ENCODE measurements around the gene TMEM120B.

Gene TMEM120B

GRCh38 chr12:121725423-121725822 is 12.9 kb downstream of the TMEM120B start:
- H3K4me3 ChIP-seq (ENCODE audit: low read depth in 1 of 2, low read length in 2 of 2) = no peak overlapping the region
- no peak overlapping the region for H3K9ac ChIP-seq (ENCODE audit: low read depth, low read length)
- no peaks in the 10 kb centered on the region for H3K4me1 ChIP-seq (ENCODE audit: insufficient read depth, low read length)
- no peak overlapping the region for H2AFZ ChIP-seq (ENCODE audit: low read depth, low read length)
- no peak overlapping the region for H3K27ac ChIP-seq (ENCODE audit: low read length)
- H3K4me2 ChIP-seq (ENCODE audit: insufficient read depth, low read length) = no peak overlapping the region
- no peaks in the 10 kb centered on the region for H3K27me3 ChIP-seq (ENCODE audit: insufficient read depth, low read length, poor library complexity)
- DNase-seq (no peak), ATAC-seq (ENCODE audit: insufficient read depth, low read depth) (no peak)
- no peaks in the 10 kb centered on the region for H3K79me2 ChIP-seq (ENCODE audit: insufficient read depth, low read length)
- TF ChIP-seq CTCF (IDR thresholded peaks at IDR 0.05; ENCODE audit: borderline replicate concordance, extremely low read depth, low read length, poor library complexity, severe bottlenecking) = no peak
- no peak for TF ChIP-seq EZH2 (IDR thresholded peaks at IDR 0.05; ENCODE audit: borderline replicate concordance, low read depth, low read length, severe bottlenecking)
- H3K36me3 ChIP-seq (ENCODE audit: insufficient read depth, low read length) = no peaks in the 10 kb centered on the region
- H3K9me3 ChIP-seq (ENCODE audit: insufficient read depth, low read length, severe bottlenecking) = no peaks in the 10 kb centered on the region
- H4K20me1 ChIP-seq (ENCODE audit: insufficient read depth, low read length) = no peaks in the 10 kb centered on the region

GRCh38 chr12:121729021-121729420 is 16.5 kb downstream of the TMEM120B start:
- Histone ChIP-seq H4K20me1 (ENCODE audit: insufficient read depth, low read length) (peaks cover 2% of the 10 kb centered on the region; the same call in 1 of the 2 replicates), H3K4me2 (ENCODE audit: insufficient read depth, low read length) (no peak overlapping the region), H3K27me3 (ENCODE audit: insufficient read depth, low read length, poor library complexity) (no peaks in the 10 kb centered on the region), H3K4me1 (ENCODE audit: insufficient read depth, low read length) (no peaks in the 10 kb centered on the region), H3K36me3 (ENCODE audit: insufficient read depth, low read length) (no peaks in the 10 kb centered on the region), H3K4me3 (ENCODE audit: low read depth in 1 of 2, low read length in 2 of 2) (no peak overlapping the region), H2AFZ (ENCODE audit: low read depth, low read length) (no peak overlapping the region), H3K9me3 (ENCODE audit: insufficient read depth, low read length, severe bottlenecking) (no peaks in the 10 kb centered on the region), H3K79me2 (ENCODE audit: insufficient read depth, low read length) (no peaks in the 10 kb centered on the region), H3K27ac (ENCODE audit: low read length) (no peak overlapping the region), H3K9ac (ENCODE audit: low read depth, low read length) (no peak overlapping the region)
- TF ChIP-seq EZH2 (IDR thresholded peaks at IDR 0.05; ENCODE audit: borderline replicate concordance, low read depth, low read length, severe bottlenecking) (no peak), CTCF (IDR thresholded peaks at IDR 0.05; ENCODE audit: borderline replicate concordance, extremely low read depth, low read length, poor library complexity, severe bottlenecking) (no peak)
- ATAC-seq (ENCODE audit: insufficient read depth, low read depth) = no peak
- DNase-seq = no peak

GRCh38 chr12:121731473-121731872 is 18.9 kb downstream of the TMEM120B start:
- no peaks in the 10 kb centered on the region for H3K4me1 ChIP-seq (ENCODE audit: insufficient read depth, low read length)

More at GRCh38 chr12:121731473-121731872, 18.9 kb downstream of the TMEM120B start:
- Histone ChIP-seq H3K36me3 (ENCODE audit: insufficient read depth, low read length) (no peaks in the 10 kb centered on the region), H4K20me1 (ENCODE audit: insufficient read depth, low read length) (peaks cover 2% of the 10 kb centered on the region; the same call in 1 of the 2 replicates), H3K79me2 (ENCODE audit: insufficient read depth, low read length) (no peaks in the 10 kb centered on the region), H3K9ac (ENCODE audit: low read depth, low read length) (no peak overlapping the region), H3K9me3 (ENCODE audit: insufficient read depth, low read length, severe bottlenecking) (no peaks in the 10 kb centered on the region), H3K27ac (ENCODE audit: low read length) (no peak overlapping the region), H3K27me3 (ENCODE audit: insufficient read depth, low read length, poor library complexity) (no peaks in the 10 kb centered on the region), H3K4me3 (ENCODE audit: low read depth in 1 of 2, low read length in 2 of 2) (no peak overlapping the region), H3K4me2 (ENCODE audit: insufficient read depth, low read length) (no peak overlapping the region), H2AFZ (ENCODE audit: low read depth, low read length) (no peak overlapping the region)
- DNase-seq (no peak), ATAC-seq (ENCODE audit: insufficient read depth, low read depth) (no peak)
- no peak for TF ChIP-seq CTCF (IDR thresholded peaks at IDR 0.05; ENCODE audit: borderline replicate concordance, extremely low read depth, low read length, poor library complexity, severe bottlenecking)
- no peak for TF ChIP-seq EZH2 (IDR thresholded peaks at IDR 0.05; ENCODE audit: borderline replicate concordance, low read depth, low read length, severe bottlenecking)

Measured in DND-41 (cell line).